GM23338 (cell line): Measurements from ENCODE around the gene RBM17. TPM values are rescaled to one million over a fixed set of nuclear protein-coding genes. Genes with fewer than 3 reads are reported as not detected.

Experiments
- ATAC-seq: fragments of 200-7000 bp; cut with Tn5 transposase; 3 replicates; pipeline ENCODE4 v1.9.1; 2020
- DNase-seq: peaks from one replicate; pipeline ENCODE4 v3.0.0-alpha.2; 2015; ENCODE audit warnings: low spot score
- H2AFZ ChIP-seq: fragments of 200-600 bp; sonication (generic); 2 replicates; pipeline ENCODE4 v1.8.0; 2016; ENCODE audit warnings: antibody characterized with exemption, mild to moderate bottlenecking, moderate library complexity
- H3F3A ChIP-seq: fragments of 200-600 bp; sonication (generic); replicated peaks from 2 replicates; pipeline ENCODE4 v1.8.0; 2017; ENCODE audit warnings: antibody characterized with exemption, mixed run types, low read depth
- H3K27ac ChIP-seq: fragments of 200-600 bp; sonication (generic); 2 replicates; pipeline ENCODE4 v1.6.1; 2016; ENCODE audit warnings: low read depth
- H3K27me3 ChIP-seq: fragments of 200-600 bp; sonication (generic); 2 replicates; pipeline ENCODE4 v1.8.0; 2016; ENCODE audit warnings: mild to moderate bottlenecking, mixed run types, moderate library complexity; ENCODE audit not compliant: insufficient read depth
- H3K36me3 ChIP-seq: fragments of 200-600 bp; sonication (generic); 2 replicates; pipeline ENCODE4 v1.8.0; 2016; ENCODE audit warnings: mild to moderate bottlenecking; ENCODE audit not compliant: insufficient read depth
- H3K4me1 ChIP-seq: fragments of 200-600 bp; sonication (generic); 2 replicates; pipeline ENCODE4 v1.8.0; 2016; ENCODE audit warnings: mild to moderate bottlenecking, moderate library complexity; ENCODE audit not compliant: insufficient read depth
- H3K4me2 ChIP-seq: fragments of 200-600 bp; sonication (generic); 2 replicates; pipeline ENCODE4 v1.7.1; 2017; ENCODE audit warnings: mixed run types
- H3K4me3 ChIP-seq: fragments of 200-600 bp; sonication (generic); 2 replicates; pipeline ENCODE4 v1.6.1; 2016; ENCODE audit warnings: mixed run types
- H3K79me2 ChIP-seq: fragments of 200-600 bp; sonication (generic); replicated peaks from 2 replicates; pipeline ENCODE4 v1.8.0; 2017; ENCODE audit warnings: mild to moderate bottlenecking; ENCODE audit not compliant: insufficient read depth
- H3K9me2 ChIP-seq: fragments of 200-600 bp; sonication (generic); 2 replicates; pipeline ENCODE4 v1.8.0; 2017; ENCODE audit not compliant: insufficient read depth
- H4K20me1 ChIP-seq: fragments of 200-600 bp; sonication (generic); replicated peaks from 2 replicates; pipeline ENCODE4 v1.8.0; 2017; ENCODE audit warnings: mild to moderate bottlenecking; ENCODE audit not compliant: insufficient read depth
- H3K27ac Mint-ChIP-seq: 2 replicates; pipeline ENCODE4 v1.8.0; 2020; ENCODE audit warnings: inconsistent platforms, mild to moderate bottlenecking, moderate library complexity, mixed read lengths
- H3K27me3 Mint-ChIP-seq: 3 replicates; pipeline ENCODE4 v1.8.0; 2022; ENCODE audit warnings: low read depth, mild to moderate bottlenecking, moderate library complexity, mixed read lengths, inconsistent platforms; ENCODE audit not compliant: insufficient read depth, poor library complexity
- H3K36me3 Mint-ChIP-seq: 3 replicates; pipeline ENCODE4 v1.8.0; 2021; ENCODE audit warnings: low read depth, mild to moderate bottlenecking, inconsistent platforms, moderate library complexity, mixed read lengths
- H3K4me1 Mint-ChIP-seq: 3 replicates; pipeline ENCODE4 v1.8.0; 2020; ENCODE audit warnings: mild to moderate bottlenecking, inconsistent platforms, mixed read lengths
- H3K4me3 Mint-ChIP-seq: 3 replicates; pipeline ENCODE4 v1.8.0; 2021; ENCODE audit warnings: moderate library complexity, mild to moderate bottlenecking, inconsistent platforms, mixed read lengths
- H3K9me3 Mint-ChIP-seq: 3 replicates; pipeline ENCODE4 v1.8.0; 2020; ENCODE audit warnings: moderate library complexity, mild to moderate bottlenecking, inconsistent platforms, mixed read lengths
- CREB1 ChIP-seq: fragments of 250-450 bp; sonication (Bioruptor Pico); IDR thresholded peaks from 2 replicates; pipeline ENCODE4 v1.5.0; 2020; ENCODE audit warnings: low read depth, mild to moderate bottlenecking, moderate library complexity
- CTCF ChIP-seq, 2 experiments: fragments of 200-600 bp in 1 of 2; sonication (generic) in 1 of 2; conservative IDR thresholded peaks; 2 replicates each; pipeline versions ENCODE4 v1.5.1 to v1.6.1; 2016 to 2017; ENCODE audit warnings: antibody characterized with exemption in 2 of 2, low read depth in 2 of 2, mild to moderate bottlenecking in 2 of 2, moderate library complexity in 1 of 2
- ETS1 ChIP-seq: IDR thresholded peaks from 2 replicates; pipeline ENCODE4 v1.6.1; 2016; ENCODE audit warnings: antibody characterized with exemption
- EZH2 ChIP-seq: fragments of 200-600 bp; sonication (generic); IDR thresholded peaks from one replicate; pipeline ENCODE4 v1.8.0; 2017; ENCODE audit warnings: antibody characterized with exemption, mild to moderate bottlenecking, low read depth; ENCODE audit not compliant: unreplicated experiment
- EZH2phosphoT487 ChIP-seq: fragments of 200-600 bp; sonication (generic); IDR thresholded peaks from one replicate; pipeline ENCODE4 v1.8.1; 2018; ENCODE audit warnings: antibody characterized with exemption; ENCODE audit not compliant: unreplicated experiment
- JUNB ChIP-seq: IDR thresholded peaks from one replicate; pipeline ENCODE4 v1.6.1; 2016; ENCODE audit warnings: antibody characterized with exemption; ENCODE audit not compliant: unreplicated experiment
- NANOG ChIP-seq: IDR thresholded peaks from 2 replicates; pipeline ENCODE4 v1.6.1; 2016; ENCODE audit warnings: antibody characterized with exemption, borderline replicate concordance
- POLR2AphosphoS5 ChIP-seq: IDR thresholded peaks from 2 replicates; pipeline ENCODE4 v1.6.1; 2016; ENCODE audit warnings: antibody characterized with exemption, low read depth
- REST ChIP-seq: IDR thresholded peaks from one replicate; pipeline ENCODE4 v1.6.1; 2018; ENCODE audit warnings: antibody characterized with exemption; ENCODE audit not compliant: unreplicated experiment
- STAT1 ChIP-seq: IDR thresholded peaks from one replicate; pipeline ENCODE4 v1.6.1; 2016; ENCODE audit warnings: antibody characterized with exemption; ENCODE audit not compliant: unreplicated experiment
- ZNF114 ChIP-seq: fragments of 250-450 bp; sonication (Bioruptor Pico); IDR thresholded peaks from 2 replicates; pipeline ENCODE4 v1.5.0; 2020; ENCODE audit warnings: mild to moderate bottlenecking, moderate library complexity
- ZNF331 ChIP-seq: fragments of 250-450 bp; sonication (Bioruptor Pico); IDR thresholded peaks from 2 replicates; pipeline ENCODE4 v1.5.0; 2020; ENCODE audit warnings: low read depth, mild to moderate bottlenecking, moderate library complexity
- ZNF462 ChIP-seq: fragments of 250-450 bp; sonication (Bioruptor Pico); IDR thresholded peaks from 2 replicates; pipeline ENCODE4 v1.5.0; 2020; ENCODE audit warnings: mild to moderate bottlenecking, moderate library complexity
- polyA plus RNA-seq: library from polyadenylated mRNA; unstranded; fragments of >200 nt; fragmentation: Nextera tagmentation; extraction: Ambion mirVana; gene quantifications from 2 replicates; pipeline ENCODE4 v1.2.1, GENCODE V29; 2016
- total RNA-seq: library from RNA; depleted of rRNA; stranded (reverse); fragments of >200 nt; shearing (Covaris generic); gene quantifications from 2 replicates; pipeline ENCODE4 v1.2.3, GENCODE V29; 2014

The RBM17 gene
- total and polyA plus RNA-seq, 2 experiments from 2014 or later, result 54.7 to 281 TPM

- TF ChIP-seq ZNF114 (CRISPR knock-in tag) (no peak), NANOG (no peak), JUNB (no peak)
These were observed 44.8 kb upstream of the RBM17 start (continued) for GRCh38 chr10:6044060-6044459.

GRCh38 chr10:6044751-6045313, 44.0 kb upstream of the RBM17 start:
- no peak overlapping the region for H3K4me2 ChIP-seq
- DNase-seq, result no peak
- ATAC-seq, result no peak
- H3K9me2 ChIP-seq, result no peaks in the 10 kb centered on the region
- Mint-ChIP-seq H3K9me3 (no peaks in the 10 kb centered on the region), H3K4me3 (no peak overlapping the region), H3K27me3 (peaks cover 13% of the 10 kb centered on the region), H3K36me3 (no peaks in the 10 kb centered on the region), H3K27ac (no peak overlapping the region), H3K4me1 (no peaks in the 10 kb centered on the region; the same call in 2 of the 3 replicates)
- no peaks in the 10 kb centered on the region for H3K27me3 ChIP-seq
- H4K20me1 ChIP-seq, result no peaks in the 10 kb centered on the region
- H2AFZ ChIP-seq, result no peak overlapping the region
- H3K4me3 ChIP-seq, result no peak overlapping the region
- no peaks in the 10 kb centered on the region for H3K36me3 ChIP-seq
- H3K4me1 ChIP-seq, result no peaks in the 10 kb centered on the region
- H3F3A ChIP-seq, result no peaks in the 10 kb centered on the region
- no peak for TF ChIP-seq ZNF462
- no peak for TF ChIP-seq ZNF331 (CRISPR knock-in tag)
- TF ChIP-seq JUNB, result no peak
- no peak for TF ChIP-seq STAT1
- no peak for TF ChIP-seq CTCF (conservative IDR thresholded peaks at IDR 0.05; ENCODE audit: low read depth in 2 of 2)
- TF ChIP-seq ETS1, result no peak
- TF ChIP-seq ZNF114 (CRISPR knock-in tag), result no peak
- TF ChIP-seq NANOG, result no peak
- no peak for TF ChIP-seq REST
- no peak for TF ChIP-seq CREB1 (CRISPR knock-in tag)
- TF ChIP-seq EZH2, result no peak
- TF ChIP-seq EZH2phosphoT487, result no peak
- no peak for TF ChIP-seq POLR2AphosphoS5
- H3K79me2 ChIP-seq, result no peaks in the 10 kb centered on the region
- H3K27ac ChIP-seq, result no peak overlapping the region
